ENCODE measurements around the gene OR1I1. TPM values are rescaled to one million over a fixed set of nuclear protein-coding genes. Genes with fewer than 3 reads are reported as not detected.

The OR1I1 gene
- total RNA-seq, 4 donors from 2014 or later = not detected

GRCh38 chr19:15120135-15121026 lies 38.4 kb downstream of the OR1I1 start:
- TF ChIP-seq POLR2A (IDR thresholded peaks at IDR 0.05) (no peak), EP300 (IDR thresholded peaks at IDR 0.05) (no peak)
- TF ChIP-seq, protein P1, sequence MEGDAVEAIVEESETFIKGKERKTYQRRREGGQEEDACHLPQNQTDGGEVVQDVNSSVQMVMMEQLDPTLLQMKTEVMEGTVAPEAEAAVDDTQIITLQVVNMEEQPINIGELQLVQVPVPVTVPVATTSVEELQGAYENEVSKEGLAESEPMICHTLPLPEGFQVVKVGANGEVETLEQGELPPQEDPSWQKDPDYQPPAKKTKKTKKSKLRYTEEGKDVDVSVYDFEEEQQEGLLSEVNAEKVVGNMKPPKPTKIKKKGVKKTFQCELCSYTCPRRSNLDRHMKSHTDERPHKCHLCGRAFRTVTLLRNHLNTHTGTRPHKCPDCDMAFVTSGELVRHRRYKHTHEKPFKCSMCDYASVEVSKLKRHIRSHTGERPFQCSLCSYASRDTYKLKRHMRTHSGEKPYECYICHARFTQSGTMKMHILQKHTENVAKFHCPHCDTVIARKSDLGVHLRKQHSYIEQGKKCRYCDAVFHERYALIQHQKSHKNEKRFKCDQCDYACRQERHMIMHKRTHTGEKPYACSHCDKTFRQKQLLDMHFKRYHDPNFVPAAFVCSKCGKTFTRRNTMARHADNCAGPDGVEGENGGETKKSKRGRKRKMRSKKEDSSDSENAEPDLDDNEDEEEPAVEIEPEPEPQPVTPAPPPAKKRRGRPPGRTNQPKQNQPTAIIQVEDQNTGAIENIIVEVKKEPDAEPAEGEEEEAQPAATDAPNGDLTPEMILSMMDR (IDR thresholded peaks at IDR 0.05) = no peak
- Histone ChIP-seq H3K4me1 (peaks cover 0 to 27% (median 6%) of the 10 kb centered on the region in 4 donors), H3K27ac (no peak overlapping the region), H3K27me3 (no peaks in the 10 kb centered on the region), H3K36me3 (peaks cover 2 to 84% (median 26%) of the 10 kb centered on the region in 3 donors), H3K4me3 (no peak overlapping the region), H3K9me3 (no peaks in the 10 kb centered on the region)
- DNase-seq (ENCODE audit: low spot score in 2 of 2) = no peak
- WGBS, 2 donors = 89 to 92% methylated on average over 14 of the region's 14 CpGs

- no peaks in the 10 kb centered on the region for H3K27me3 ChIP-seq
- H3K27ac ChIP-seq = no peak overlapping the region
- peaks cover 0 to 24% (median 6%) of the 10 kb centered on the region in 4 donors for H3K4me1 ChIP-seq
- H3K36me3 ChIP-seq = peaks cover 2 to 63% (median 15%) of the 10 kb centered on the region in 3 donors
- TF ChIP-seq, protein P1 (IDR thresholded peaks at IDR 0.05) = no peak
- TF ChIP-seq EP300 (IDR thresholded peaks at IDR 0.05) (no peak), POLR2A (IDR thresholded peaks at IDR 0.05) (no peak)
- WGBS, 2 donors = 95% methylated on average over 18 to 21 of the region's 21 CpGs
- DNase-seq (ENCODE audit: low spot score in 2 of 2) = no peak
- H3K9me3 ChIP-seq = no peaks in the 10 kb centered on the region
- H3K4me3 ChIP-seq = no peak overlapping the region
These were observed 40.5 kb downstream of the OR1I1 start for GRCh38 chr19:15122331-15123030.

- WGBS, 2 donors = 91 to 98% methylated on average over 19 to 22 of the region's 22 CpGs
- Histone ChIP-seq H3K27me3 (no peaks in the 10 kb centered on the region), H3K4me1 (peaks cover 0 to 24% (median 6%) of the 10 kb centered on the region in 4 donors), H3K36me3 (peaks cover 2 to 55% (median 11%) of the 10 kb centered on the region in 3 donors), H3K27ac (peak overlapping the region in 2 of 4 donors; percentile 89 to 95), H3K4me3 (no peak overlapping the region), H3K9me3 (no peaks in the 10 kb centered on the region)
- TF ChIP-seq, protein P1 (IDR thresholded peaks at IDR 0.05) = no peak
- TF ChIP-seq EP300 (IDR thresholded peaks at IDR 0.05) (no peak), POLR2A (IDR thresholded peaks at IDR 0.05) (no peak)
- DNase-seq (ENCODE audit: low spot score in 2 of 2) = no peak
These were observed 41.2 kb downstream of the OR1I1 start for GRCh38 chr19:15123031-15123890.

- WGBS, 2 donors = 15 to 31% methylated on average over 5 of the region's 5 CpGs
- TF ChIP-seq, protein P1 (IDR thresholded peaks at IDR 0.05) = no peak
- no peak for TF ChIP-seq EP300 (IDR thresholded peaks at IDR 0.05)
- TF ChIP-seq POLR2A (IDR thresholded peaks at IDR 0.05) = no peak
- H3K27ac ChIP-seq = peak overlapping the region in 3 of 4 donors; percentile 89 to 95 (median 94)
- no peaks in the 10 kb centered on the region for H3K27me3 ChIP-seq
- H3K4me1 ChIP-seq = peaks cover 0 to 24% (median 6%) of the 10 kb centered on the region in 4 donors
- H3K4me3 ChIP-seq = peak overlapping the region in 1 of 4 donors; percentile 77
- no peaks in the 10 kb centered on the region for H3K9me3 ChIP-seq
- peaks cover 2 to 49% (median 8%) of the 10 kb centered on the region in 3 donors for H3K36me3 ChIP-seq
- no peak for DNase-seq (ENCODE audit: low spot score in 2 of 2)
These were observed 41.9 kb downstream of the OR1I1 start for GRCh38 chr19:15123900-15124299.
